Ovary (tissue), 3 donors: ENCODE data around the gene LRFN2.

Experiments
- EP300 ChIP-seq: sonication (generic); formaldehyde crosslinking; IDR thresholded peaks from one replicate; pipeline ENCODE4 v1.6.1; 2017; ENCODE audit warnings: antibody characterized with exemption
- TF ChIP-seq, protein P1 (sequence below), 3 donors: fragments of 450-650 bp in 2 of 3; fragments of 200-600 bp in 1 of 3; IDR thresholded peaks; one replicate each; pipeline versions ENCODE4 v1.5.1 to v1.8.0; 2016 to 2022; ENCODE audit warnings: antibody characterized with exemption in 3 of 3, mild to moderate bottlenecking in 1 of 3
- donor health status: DM: no; HTN: no; CAD: no.

DNA sequence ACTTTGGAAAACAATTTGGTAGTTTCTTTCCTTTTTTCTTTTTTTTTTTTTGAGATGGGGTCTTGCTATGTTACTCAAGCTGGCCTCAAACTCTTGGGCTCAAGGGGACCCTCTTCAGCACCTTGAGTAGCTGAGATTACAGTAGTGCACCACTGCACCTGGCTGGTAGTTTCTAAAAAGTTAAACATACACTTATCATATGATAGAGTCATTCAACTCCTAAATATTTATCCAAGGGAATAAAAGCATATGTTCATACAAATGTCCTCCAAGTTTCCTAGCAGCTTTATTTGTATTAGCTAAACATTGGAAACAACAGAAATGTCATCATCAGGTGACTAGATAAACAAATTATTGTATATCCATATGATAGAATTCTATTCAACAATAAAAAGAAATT, 213.9 kb downstream of the LRFN2 start:
- TF ChIP-seq EP300: no peak
- TF ChIP-seq, protein P1, sequence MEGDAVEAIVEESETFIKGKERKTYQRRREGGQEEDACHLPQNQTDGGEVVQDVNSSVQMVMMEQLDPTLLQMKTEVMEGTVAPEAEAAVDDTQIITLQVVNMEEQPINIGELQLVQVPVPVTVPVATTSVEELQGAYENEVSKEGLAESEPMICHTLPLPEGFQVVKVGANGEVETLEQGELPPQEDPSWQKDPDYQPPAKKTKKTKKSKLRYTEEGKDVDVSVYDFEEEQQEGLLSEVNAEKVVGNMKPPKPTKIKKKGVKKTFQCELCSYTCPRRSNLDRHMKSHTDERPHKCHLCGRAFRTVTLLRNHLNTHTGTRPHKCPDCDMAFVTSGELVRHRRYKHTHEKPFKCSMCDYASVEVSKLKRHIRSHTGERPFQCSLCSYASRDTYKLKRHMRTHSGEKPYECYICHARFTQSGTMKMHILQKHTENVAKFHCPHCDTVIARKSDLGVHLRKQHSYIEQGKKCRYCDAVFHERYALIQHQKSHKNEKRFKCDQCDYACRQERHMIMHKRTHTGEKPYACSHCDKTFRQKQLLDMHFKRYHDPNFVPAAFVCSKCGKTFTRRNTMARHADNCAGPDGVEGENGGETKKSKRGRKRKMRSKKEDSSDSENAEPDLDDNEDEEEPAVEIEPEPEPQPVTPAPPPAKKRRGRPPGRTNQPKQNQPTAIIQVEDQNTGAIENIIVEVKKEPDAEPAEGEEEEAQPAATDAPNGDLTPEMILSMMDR (IDR thresholded peaks at IDR 0.05): no peak
